ENCODE measurements around the gene ZSWIM6.

DNA sequence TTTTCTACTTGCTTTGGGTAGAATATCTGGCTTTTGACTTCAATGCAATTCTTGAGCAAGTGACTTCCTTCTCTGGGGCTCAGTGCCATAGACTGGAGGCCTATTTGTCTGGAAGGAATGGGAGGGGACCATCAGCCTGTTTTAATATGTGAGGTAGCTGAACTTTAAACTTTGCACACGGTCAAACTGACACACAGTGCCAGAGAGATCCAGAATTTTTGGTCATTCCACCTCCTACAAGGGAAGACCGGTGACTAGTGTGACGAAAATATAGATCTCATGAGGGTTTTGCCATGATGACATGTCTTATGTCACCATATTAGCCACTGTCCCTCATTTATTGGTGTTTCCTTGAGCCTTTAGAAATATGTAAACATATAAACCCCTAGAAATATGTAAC is 44.6 kb upstream of the ZSWIM6 start:
- TF ChIP-seq, protein P1, sequence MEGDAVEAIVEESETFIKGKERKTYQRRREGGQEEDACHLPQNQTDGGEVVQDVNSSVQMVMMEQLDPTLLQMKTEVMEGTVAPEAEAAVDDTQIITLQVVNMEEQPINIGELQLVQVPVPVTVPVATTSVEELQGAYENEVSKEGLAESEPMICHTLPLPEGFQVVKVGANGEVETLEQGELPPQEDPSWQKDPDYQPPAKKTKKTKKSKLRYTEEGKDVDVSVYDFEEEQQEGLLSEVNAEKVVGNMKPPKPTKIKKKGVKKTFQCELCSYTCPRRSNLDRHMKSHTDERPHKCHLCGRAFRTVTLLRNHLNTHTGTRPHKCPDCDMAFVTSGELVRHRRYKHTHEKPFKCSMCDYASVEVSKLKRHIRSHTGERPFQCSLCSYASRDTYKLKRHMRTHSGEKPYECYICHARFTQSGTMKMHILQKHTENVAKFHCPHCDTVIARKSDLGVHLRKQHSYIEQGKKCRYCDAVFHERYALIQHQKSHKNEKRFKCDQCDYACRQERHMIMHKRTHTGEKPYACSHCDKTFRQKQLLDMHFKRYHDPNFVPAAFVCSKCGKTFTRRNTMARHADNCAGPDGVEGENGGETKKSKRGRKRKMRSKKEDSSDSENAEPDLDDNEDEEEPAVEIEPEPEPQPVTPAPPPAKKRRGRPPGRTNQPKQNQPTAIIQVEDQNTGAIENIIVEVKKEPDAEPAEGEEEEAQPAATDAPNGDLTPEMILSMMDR (IDR thresholded peaks at IDR 0.05), result no peak
- TF ChIP-seq POLR2A (IDR thresholded peaks at IDR 0.05) (no peak), POLR2AphosphoS5 (IDR thresholded peaks at IDR 0.05) (no peak)

Data from stomach (tissue), 4 donors.